Left ventricle myocardium inferior (tissue), 1 donor: ENCODE measurements around the gene LTB4R. TPM values are rescaled to one million over a fixed set of nuclear protein-coding genes. Genes with fewer than 3 reads are reported as not detected.
A peak's percentile ranks its signal among the peaks of the same experiment; 100 is the strongest.

Source experiments
- DNase-seq: peaks from one replicate; pipeline ENCODE4 v3.0.0-alpha.2; 2020
- H3K27ac ChIP-seq: fragments of 200-600 bp; replicated peaks from 2 replicates; pipeline ENCODE4 v1.8.0; 2021
- H3K27me3 ChIP-seq: fragments of 200-600 bp; 2 replicates; pipeline ENCODE4 v1.8.0; 2021; ENCODE audit warnings: low read depth
- H3K36me3 ChIP-seq: fragments of 200-600 bp; 2 replicates; pipeline ENCODE4 v1.8.0; 2021
- H3K4me1 ChIP-seq: fragments of 200-600 bp; 2 replicates; pipeline ENCODE4 v1.8.0; 2021
- H3K4me3 ChIP-seq: fragments of 200-600 bp; 2 replicates; pipeline ENCODE4 v1.8.0; 2021; ENCODE audit warnings: mild to moderate bottlenecking, moderate library complexity
- H3K9me3 ChIP-seq: fragments of 200-600 bp; replicated peaks from 2 replicates; pipeline ENCODE4 v1.8.0; 2021
- intact Hi-C: fragments of 100-400 bp; cut with micrococcal nuclease; formaldehyde crosslinking; loops from one replicate; pipeline ENCODE4 v1.11.0; 2022
- total RNA-seq: library from RNA; stranded (reverse); fragmentation: NEBNext Ultra II Directional; extraction: Animal tissue kit (Norgen Biotek cat#: 25700); gene quantifications from one replicate; pipeline ENCODE4 v1.2.1, GENCODE V29; 2021
- TF ChIP-seq, protein P1 (sequence below): fragments of 200-600 bp; IDR thresholded peaks from 2 replicates; pipeline ENCODE4 v1.8.0; 2021; ENCODE audit warnings: antibody characterized with exemption, mild to moderate bottlenecking, borderline replicate concordance
- donor health status: DM: no; HTN: yes; CAD: no; lungs with severe emphysema.

Gene LTB4R
- total RNA-seq, 1 donor from 2014 or later = 1.8 TPM

DNA sequence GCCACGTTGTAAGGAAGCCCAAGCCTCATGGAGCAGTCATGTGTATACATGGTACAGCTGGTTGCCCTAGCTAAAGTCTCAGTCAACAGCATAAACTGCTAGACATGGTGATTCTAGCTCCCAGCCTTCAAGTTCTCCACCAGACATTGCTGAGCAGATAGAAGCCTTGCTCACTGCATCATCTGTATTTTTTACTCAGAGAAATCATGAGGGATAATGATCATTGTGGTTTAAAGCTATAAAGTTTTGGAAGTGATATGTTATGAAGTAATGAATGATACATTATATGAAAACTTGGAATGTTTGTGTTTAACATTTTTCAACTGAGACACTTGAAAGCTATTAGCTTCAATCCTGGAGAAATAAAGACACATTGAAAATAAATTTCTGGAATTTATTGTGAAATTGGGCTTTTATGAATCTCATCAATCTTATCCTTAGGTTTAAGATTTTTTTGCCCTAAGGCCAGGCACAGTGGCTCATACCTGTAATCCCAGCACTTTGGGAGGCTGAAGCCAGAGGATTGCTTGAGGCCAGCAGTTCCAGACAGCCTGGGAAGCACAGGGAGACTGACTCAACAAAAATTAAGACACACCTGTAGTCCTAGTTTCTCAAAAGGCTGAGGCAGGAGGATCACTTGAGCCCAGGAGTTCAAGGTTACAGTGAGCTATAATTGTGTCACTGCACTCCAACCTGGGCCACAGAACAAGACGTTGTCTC is 51.1 kb downstream of the LTB4R start:
- Histone ChIP-seq H3K4me3 (no peak overlapping the region), H3K27me3 (peaks cover 37% of the 10 kb centered on the region), H3K27ac (no peak overlapping the region), H3K36me3 (no peaks in the 10 kb centered on the region), H3K9me3 (no peaks in the 10 kb centered on the region), H3K4me1 (peaks cover 26% of the 10 kb centered on the region)
- no peak for DNase-seq
- intact Hi-C loops = no loop called here
- TF ChIP-seq, protein P1, sequence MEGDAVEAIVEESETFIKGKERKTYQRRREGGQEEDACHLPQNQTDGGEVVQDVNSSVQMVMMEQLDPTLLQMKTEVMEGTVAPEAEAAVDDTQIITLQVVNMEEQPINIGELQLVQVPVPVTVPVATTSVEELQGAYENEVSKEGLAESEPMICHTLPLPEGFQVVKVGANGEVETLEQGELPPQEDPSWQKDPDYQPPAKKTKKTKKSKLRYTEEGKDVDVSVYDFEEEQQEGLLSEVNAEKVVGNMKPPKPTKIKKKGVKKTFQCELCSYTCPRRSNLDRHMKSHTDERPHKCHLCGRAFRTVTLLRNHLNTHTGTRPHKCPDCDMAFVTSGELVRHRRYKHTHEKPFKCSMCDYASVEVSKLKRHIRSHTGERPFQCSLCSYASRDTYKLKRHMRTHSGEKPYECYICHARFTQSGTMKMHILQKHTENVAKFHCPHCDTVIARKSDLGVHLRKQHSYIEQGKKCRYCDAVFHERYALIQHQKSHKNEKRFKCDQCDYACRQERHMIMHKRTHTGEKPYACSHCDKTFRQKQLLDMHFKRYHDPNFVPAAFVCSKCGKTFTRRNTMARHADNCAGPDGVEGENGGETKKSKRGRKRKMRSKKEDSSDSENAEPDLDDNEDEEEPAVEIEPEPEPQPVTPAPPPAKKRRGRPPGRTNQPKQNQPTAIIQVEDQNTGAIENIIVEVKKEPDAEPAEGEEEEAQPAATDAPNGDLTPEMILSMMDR = no peak

DNA sequence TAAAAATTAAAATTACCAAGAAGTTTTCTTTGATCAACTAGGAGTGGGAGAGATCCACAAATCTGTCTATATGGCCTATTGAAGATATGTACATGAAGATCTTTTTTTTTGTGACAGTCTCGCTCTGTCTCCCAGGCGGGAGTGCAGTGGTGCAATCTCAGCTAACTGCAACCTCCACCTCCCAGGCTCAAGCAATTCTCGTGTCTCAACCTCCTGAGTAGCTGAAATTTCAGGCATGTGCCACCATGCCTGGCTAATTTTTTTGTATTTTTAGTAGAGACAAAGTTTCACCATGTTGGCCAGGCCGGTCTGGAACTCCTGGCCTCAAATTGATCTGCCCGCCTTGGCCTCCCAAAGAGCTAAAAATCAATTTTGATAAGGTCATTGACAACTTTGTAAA is 52.1 kb downstream of the LTB4R start:
- no peak overlapping the region for H3K4me3 ChIP-seq
- intact Hi-C loops = no loop called here
- H3K4me1 ChIP-seq = peaks cover 34% of the 10 kb centered on the region
- TF ChIP-seq, protein P1 = no peak
- no peak for DNase-seq
- no peak overlapping the region for H3K27ac ChIP-seq
- H3K36me3 ChIP-seq = no peaks in the 10 kb centered on the region
- H3K27me3 ChIP-seq = peaks cover 40% of the 10 kb centered on the region
- no peaks in the 10 kb centered on the region for H3K9me3 ChIP-seq

DNA sequence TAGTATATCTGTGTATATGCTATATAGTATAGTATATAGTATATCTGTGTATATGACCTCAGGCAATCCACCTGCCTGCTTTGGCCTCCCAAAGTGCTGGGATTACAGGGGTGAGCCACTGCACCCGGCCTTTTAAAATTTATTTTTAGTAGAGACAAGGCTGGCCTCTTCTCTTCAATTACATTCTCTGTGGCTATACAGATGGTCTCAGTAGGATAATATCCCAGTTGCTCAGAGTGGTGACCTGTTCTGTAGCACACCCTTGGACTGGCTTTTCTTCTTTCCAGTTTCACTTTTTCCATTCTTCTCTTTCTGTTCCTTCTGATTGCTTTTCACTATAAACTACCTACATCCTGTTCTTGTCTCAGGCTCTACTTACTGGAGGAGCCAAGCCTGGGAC is 53.5 kb downstream of the LTB4R start:
- intact Hi-C loops = loop anchor here (5.0 kb wide), 1 partner anchor 67 kb away; no protein-coding TSS in a partner anchor
- H3K27ac ChIP-seq = peak overlapping the region; percentile 93
- H3K4me1 ChIP-seq = peaks cover 42% of the 10 kb centered on the region

DNA sequence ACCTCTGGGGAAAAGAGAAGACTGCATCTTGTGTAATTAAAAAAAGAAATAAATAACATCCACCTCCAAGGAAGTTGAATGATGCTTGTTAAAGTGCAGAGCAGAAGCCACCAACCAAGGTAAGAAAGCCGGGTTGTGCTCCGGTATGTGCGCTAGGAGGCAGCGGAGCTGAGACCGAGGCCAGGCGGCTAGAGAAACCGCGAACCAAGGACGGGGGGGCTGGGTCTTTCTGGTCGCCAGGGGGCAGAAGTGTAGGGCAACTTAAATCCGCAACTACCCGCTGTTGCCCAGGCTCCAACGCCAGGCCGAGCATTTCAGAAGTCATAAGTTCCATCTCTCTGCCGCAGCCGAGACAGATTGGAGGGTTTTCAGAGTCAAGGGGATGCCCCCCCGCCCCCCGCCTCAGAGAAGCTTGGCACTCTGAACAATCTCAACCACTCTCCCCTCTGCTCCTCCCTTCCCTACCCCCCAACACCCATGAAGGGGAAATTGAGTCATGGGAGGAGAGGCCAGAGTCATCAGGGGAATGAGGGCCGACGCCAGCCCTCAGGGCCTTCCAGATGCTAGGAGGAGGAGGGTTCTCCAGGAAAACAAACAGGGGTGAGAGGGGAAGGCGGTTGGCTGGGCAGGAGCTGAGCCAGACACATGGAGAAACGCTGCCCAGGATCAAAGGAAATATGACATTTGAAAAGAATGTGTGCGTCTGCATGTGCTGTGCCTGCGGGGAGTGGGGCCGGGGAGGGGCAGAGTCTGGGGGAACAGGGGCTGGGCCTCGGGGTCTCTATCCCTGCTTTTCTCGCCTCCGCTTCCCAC is 54.5 kb downstream of the LTB4R start:
- H3K27me3 ChIP-seq = peaks cover 55% of the 10 kb centered on the region
- TF ChIP-seq, protein P1 = peak; percentile 86
- intact Hi-C loops = loop anchor here (5.0 kb wide), 1 partner anchor 66 kb away; no protein-coding TSS in a partner anchor

More for the DNA sequence above, 53.5 kb downstream of the LTB4R start:
- TF ChIP-seq, protein P1 = no peak
- H3K4me3 ChIP-seq = no peak overlapping the region
- no peak for DNase-seq
- peaks cover 54% of the 10 kb centered on the region for H3K27me3 ChIP-seq
- no peaks in the 10 kb centered on the region for H3K9me3 ChIP-seq
- no peaks in the 10 kb centered on the region for H3K36me3 ChIP-seq

DNA sequence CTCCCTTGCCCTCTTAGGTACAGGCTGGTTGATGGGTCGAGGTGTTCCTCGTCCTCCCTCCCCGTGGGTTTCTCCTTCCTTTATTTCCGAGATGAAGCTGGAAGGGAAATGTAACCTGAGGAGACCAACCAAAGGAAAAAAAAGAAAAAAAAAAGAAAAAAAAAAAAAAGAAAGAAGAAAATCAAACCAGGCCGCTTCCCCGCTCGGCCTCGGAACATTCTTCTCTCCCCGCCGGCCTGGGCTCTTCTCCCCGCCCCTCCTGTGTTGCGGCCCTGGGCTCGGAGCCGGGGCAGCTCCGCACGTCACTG is 55.1 kb downstream of the LTB4R start:
- Histone ChIP-seq H3K27me3 (peaks cover 55% of the 10 kb centered on the region), H3K4me1 (peaks cover 42% of the 10 kb centered on the region)

More for the DNA sequence above, 54.5 kb downstream of the LTB4R start:
- peak; percentile 86 for DNase-seq
- Histone ChIP-seq H3K36me3 (no peaks in the 10 kb centered on the region), H3K4me1 (peaks cover 42% of the 10 kb centered on the region), H3K4me3 (peak overlapping the region; percentile 70), H3K9me3 (no peaks in the 10 kb centered on the region), H3K27ac (peak overlapping the region; percentile 93)

More for the DNA sequence above, 55.1 kb downstream of the LTB4R start:
- TF ChIP-seq, protein P1 = no peak
- no peak for DNase-seq
- Histone ChIP-seq H3K27ac (peak overlapping the region; percentile 93), H3K4me3 (peak overlapping the region; percentile 70), H3K9me3 (no peaks in the 10 kb centered on the region), H3K36me3 (no peaks in the 10 kb centered on the region)
- intact Hi-C loops = loop anchor here (5.0 kb wide), 1 partner anchor 66 kb away; no protein-coding TSS in a partner anchor
